Stomach (tissue), 9 donors: ENCODE results near the gene C2CD3. TPM values are rescaled to one million over a fixed set of nuclear protein-coding genes. Genes with fewer than 3 reads are reported as not detected.
"Not testable (repeated sequence)": the region's sequence is repeated elsewhere in the genome, so short reads cannot be mapped to it uniquely, and the experiment has no call there.

Experiments
- DNase-seq, 2 donors: peaks; one replicate each; pipeline versions ENCODE4 v3.0.0 to v3.0.0-alpha.2; 2013 to 2019
- H3K27ac ChIP-seq, 5 donors: fragments of 200-600 bp in 4 of 5; sonication (generic) in 4 of 5; one replicate each; pipeline ENCODE4 v1.5.1; 2013 to 2019; ENCODE audit warnings: mild to moderate bottlenecking in 1 of 5, moderate library complexity in 1 of 5
- H3K27me3 ChIP-seq, 3 donors: fragments of 200-600 bp; sonication (generic); one replicate each; pipeline ENCODE4 v1.5.1; 2017 to 2019; ENCODE audit warnings: mixed run types in 1 of 3
- H3K36me3 ChIP-seq, 4 donors: fragments of 200-600 bp; sonication (generic); 1 replicate in 3 of 4; 2 replicates in 1 of 4; pipeline ENCODE4 v1.5.1; 2016 to 2019
- H3K4me1 ChIP-seq, 4 donors: fragments of 200-600 bp; sonication (generic); one replicate each; pipeline ENCODE4 v1.5.1; 2016 to 2019
- H3K4me3 ChIP-seq, 4 donors: fragments of 200-600 bp; sonication (generic) in 3 of 4; one replicate each; pipeline ENCODE4 v1.5.1; 2016 to 2019; ENCODE audit warnings: mild to moderate bottlenecking in 1 of 4
- H3K9me3 ChIP-seq, 4 donors: fragments of 200-600 bp; sonication (generic); one replicate each; pipeline ENCODE4 v1.5.1; 2016 to 2019
- CTCF ChIP-seq, 7 experiments: fragments of 450-650 bp in 4 of 7; fragments of 200-600 bp in 3 of 7; sonication (generic) in 3 of 7; IDR thresholded peaks; one replicate each; pipeline ENCODE4 v1.5.1; 2016 to 2019; ENCODE audit warnings: antibody characterized with exemption in 7 of 7, control low read depth in 2 of 7, mild to moderate bottlenecking in 1 of 7
- EP300 ChIP-seq: sonication (generic); formaldehyde crosslinking; IDR thresholded peaks from one replicate; pipeline ENCODE4 v1.6.1; 2017; ENCODE audit warnings: antibody characterized with exemption
- POLR2A ChIP-seq, 4 donors: fragments of 450-650 bp; IDR thresholded peaks; one replicate each; pipeline ENCODE4 v1.6.1; 2016; ENCODE audit warnings: antibody characterized with exemption in 4 of 4, control low read depth in 2 of 4, mild to moderate bottlenecking in 1 of 4, moderate library complexity in 1 of 4
- POLR2AphosphoS5 ChIP-seq, 3 donors: sonication (generic); formaldehyde crosslinking; IDR thresholded peaks; one replicate each; pipeline ENCODE4 v1.6.1; 2016; ENCODE audit warnings: antibody characterized with exemption in 3 of 3
- WGBS, 5 donors: extraction: QIAGEN DNeasy Blood & Tissue Kit in 3 of 5; methylation state at CpG; one replicate each; pipeline versions ENCODE4 v1.1.5 to v1.1.7; 2013 to 2018; 5-methylcytosine and 5-hydroxymethylcytosine counted together
- intact Hi-C: fragments of 100-400 bp; cut with DNase I; formaldehyde crosslinking; loops from one replicate; pipeline ENCODE4 v1.15.1; 2023; ENCODE audit warnings: low total_unique reads
- polyA plus RNA-seq, 3 donors: library from polyadenylated mRNA; stranded (reverse); fragments of 200-250 nt; gene quantifications; one replicate each; pipeline ENCODE4 v1.2.3, GENCODE V29; 2013
- total RNA-seq, 5 donors: library from RNA; depleted of rRNA; stranded (reverse); fragments of >200 nt; gene quantifications; one replicate each; pipeline versions ENCODE4 v1.1.0 to v1.2.3, GENCODE V29; 2014 to 2016
- donor health status: healthy with polysubstance abuse.
- donor health status: Bipolar disorder and iron deficiency.
- donor health status: healthy.

The C2CD3 gene
- total and polyA plus RNA-seq, 8 donors: 5.6 to 176 (median 38.6) TPM

- peak overlapping the region in 2 of 5 donors; percentile 26 to 67 for H3K27ac ChIP-seq
- H3K27me3 ChIP-seq: no peaks in the 10 kb centered on the region
- peaks cover 10 to 35% (median 17%) of the 10 kb centered on the region in 4 donors for H3K4me1 ChIP-seq
- no peak overlapping the region for H3K4me3 ChIP-seq
- TF ChIP-seq POLR2AphosphoS5 (IDR thresholded peaks at IDR 0.05): no peak
- no peak for TF ChIP-seq CTCF (IDR thresholded peaks at IDR 0.05)
- no peak for TF ChIP-seq POLR2A (IDR thresholded peaks at IDR 0.05)
- no peak for TF ChIP-seq EP300
- no peaks in the 10 kb centered on the region for H3K9me3 ChIP-seq
- intact Hi-C loops: no loop called here
- H3K36me3 ChIP-seq: peaks cover 3 to 48% (median 33%) of the 10 kb centered on the region in 4 donors
- DNase-seq: no peak
- 56 to 68% (median 61%) methylated on average over 2 of the region's 2 CpGs for WGBS, 5 donors
Observed at GRCh38 chr11:74138021-74138420, 32.8 kb downstream of the C2CD3 start.

GRCh38 chr11:74135127-74135840 is 35.5 kb downstream of the C2CD3 start:
- H3K4me3 ChIP-seq: no peak overlapping the region
- no peaks in the 10 kb centered on the region for H3K9me3 ChIP-seq
- intact Hi-C loops: no loop called here
- H3K4me1 ChIP-seq: peaks cover 10 to 19% (median 17%) of the 10 kb centered on the region in 4 donors
- H3K27ac ChIP-seq: no peak overlapping the region
- H3K27me3 ChIP-seq: no peaks in the 10 kb centered on the region
- 92 to 97% (median 93%) methylated on average over 3 of the region's 3 CpGs for WGBS, 5 donors
- peaks cover 14 to 73% (median 59%) of the 10 kb centered on the region in 4 donors for H3K36me3 ChIP-seq
- DNase-seq: no peak
- TF ChIP-seq EP300 (no peak), POLR2AphosphoS5 (IDR thresholded peaks at IDR 0.05) (no peak), POLR2A (IDR thresholded peaks at IDR 0.05) (no peak), CTCF (IDR thresholded peaks at IDR 0.05) (no peak)

- H3K9me3 ChIP-seq: no peaks in the 10 kb centered on the region
- TF ChIP-seq CTCF (IDR thresholded peaks at IDR 0.05) (no peak), POLR2AphosphoS5 (IDR thresholded peaks at IDR 0.05) (no peak), POLR2A (IDR thresholded peaks at IDR 0.05) (no peak), EP300 (no peak)
- H3K36me3 ChIP-seq: peaks cover 14 to 73% (median 63%) of the 10 kb centered on the region in 4 donors
- intact Hi-C loops: no loop called here
- H3K4me3 ChIP-seq: no peak overlapping the region
- no peaks in the 10 kb centered on the region for H3K27me3 ChIP-seq
- peaks cover 10 to 19% (median 17%) of the 10 kb centered on the region in 4 donors for H3K4me1 ChIP-seq
- DNase-seq: no peak
- WGBS, 5 donors: 87 to 100% (median 98%) methylated on average over 3 of the region's 3 CpGs
- no peak overlapping the region for H3K27ac ChIP-seq
Observed at GRCh38 chr11:74134661-74135060, 36.1 kb downstream of the C2CD3 start.

- TF ChIP-seq EP300 (no peak), POLR2A (IDR thresholded peaks at IDR 0.05) (no peak)
- intact Hi-C loops: no loop called here
- Histone ChIP-seq H3K27me3 (no peaks in the 10 kb centered on the region), H3K36me3 (peaks cover 14 to 74% (median 66%) of the 10 kb centered on the region in 4 donors), H3K27ac (no peak overlapping the region), H3K4me3 (no peak overlapping the region), H3K9me3 (no peaks in the 10 kb centered on the region), H3K4me1 (peaks cover 4 to 7% (median 6%) of the 10 kb centered on the region in 4 donors)
- no peak for DNase-seq
- WGBS, 5 donors: 94 to 100% (median 97%) methylated on average over 3 of the region's 3 CpGs
Observed at GRCh38 chr11:74133436-74133835, 37.4 kb downstream of the C2CD3 start.

- DNase-seq: no peak
- Histone ChIP-seq H3K27ac (no peak overlapping the region), H3K27me3 (no peaks in the 10 kb centered on the region), H3K9me3 (no peaks in the 10 kb centered on the region), H3K36me3 (peaks cover 14 to 74% (median 65%) of the 10 kb centered on the region in 4 donors), H3K4me3 (no peak overlapping the region), H3K4me1 (peaks cover 0 to under 1% (median under 1%) of the 10 kb centered on the region in 4 donors)
- intact Hi-C loops: no loop called here
- TF ChIP-seq CTCF (IDR thresholded peaks at IDR 0.05) (no peak), EP300 (no peak), POLR2A (IDR thresholded peaks at IDR 0.05) (no peak), POLR2AphosphoS5 (IDR thresholded peaks at IDR 0.05) (no peak)
- whole genome bisulfite sequencing, 5 donors: 84 to 96% (median 89%) methylated on average over 3 of the region's 3 CpGs
Observed at GRCh38 chr11:74132833-74133232, 38.0 kb downstream of the C2CD3 start.

GRCh38 chr11:74129121-74129520 is 41.7 kb downstream of the C2CD3 start:
- H3K27ac ChIP-seq, H3K9me3 ChIP-seq, H3K27me3 ChIP-seq, intact Hi-C loops, H3K4me3 ChIP-seq, DNase-seq, H3K4me1 ChIP-seq: not testable (repeated sequence)
- H3K36me3 ChIP-seq: peaks cover 14 to 54% (median 42%) of the 10 kb centered on the region in 4 donors
- WGBS, 5 donors: 87 to 98% (median 98%) methylated on average over 12 to 26 of the region's 33 CpGs
